Adrenal gland (tissue), 5 donors: Measurements from ENCODE around the gene CXCL12.

Experiments
- POLR2A ChIP-seq, 2 donors: fragments of 450-650 bp; IDR thresholded peaks; one replicate each; pipeline ENCODE4 v1.6.1; 2017; ENCODE audit warnings: antibody characterized with exemption in 2 of 2, mild to moderate bottlenecking in 2 of 2, moderate library complexity in 1 of 2
- TF ChIP-seq, protein P1 (sequence below), 6 experiments: fragments of 450-650 bp in 4 of 6; fragments of 200-600 bp in 2 of 6; sonication (generic) in 1 of 6; IDR thresholded peaks; 1 replicate in 5 of 6; 2 replicates in 1 of 6; pipeline versions ENCODE4 v1.5.1 to v1.8.0; 2016 to 2021; ENCODE audit warnings: antibody characterized with exemption in 6 of 6, mild to moderate bottlenecking in 2 of 6, moderate library complexity in 1 of 6
- donor health status: DM: no; HTN: no; CAD: no.

- no peak for TF ChIP-seq POLR2A (IDR thresholded peaks at IDR 0.05)
- TF ChIP-seq, protein P1, sequence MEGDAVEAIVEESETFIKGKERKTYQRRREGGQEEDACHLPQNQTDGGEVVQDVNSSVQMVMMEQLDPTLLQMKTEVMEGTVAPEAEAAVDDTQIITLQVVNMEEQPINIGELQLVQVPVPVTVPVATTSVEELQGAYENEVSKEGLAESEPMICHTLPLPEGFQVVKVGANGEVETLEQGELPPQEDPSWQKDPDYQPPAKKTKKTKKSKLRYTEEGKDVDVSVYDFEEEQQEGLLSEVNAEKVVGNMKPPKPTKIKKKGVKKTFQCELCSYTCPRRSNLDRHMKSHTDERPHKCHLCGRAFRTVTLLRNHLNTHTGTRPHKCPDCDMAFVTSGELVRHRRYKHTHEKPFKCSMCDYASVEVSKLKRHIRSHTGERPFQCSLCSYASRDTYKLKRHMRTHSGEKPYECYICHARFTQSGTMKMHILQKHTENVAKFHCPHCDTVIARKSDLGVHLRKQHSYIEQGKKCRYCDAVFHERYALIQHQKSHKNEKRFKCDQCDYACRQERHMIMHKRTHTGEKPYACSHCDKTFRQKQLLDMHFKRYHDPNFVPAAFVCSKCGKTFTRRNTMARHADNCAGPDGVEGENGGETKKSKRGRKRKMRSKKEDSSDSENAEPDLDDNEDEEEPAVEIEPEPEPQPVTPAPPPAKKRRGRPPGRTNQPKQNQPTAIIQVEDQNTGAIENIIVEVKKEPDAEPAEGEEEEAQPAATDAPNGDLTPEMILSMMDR (IDR thresholded peaks at IDR 0.05): no peak
Measured at GRCh38 chr10:44377651-44378310, 7.1 kb downstream of the CXCL12 start.
